ENCODE measurements around the gene MAN2A2. TPM values are rescaled to one million over a fixed set of nuclear protein-coding genes. Genes with fewer than 3 reads are reported as not detected.

MAN2A2 gene
- polyA plus RNA-seq, 3 donors, result 6.6 to 318 (median 7.3) TPM

DNA sequence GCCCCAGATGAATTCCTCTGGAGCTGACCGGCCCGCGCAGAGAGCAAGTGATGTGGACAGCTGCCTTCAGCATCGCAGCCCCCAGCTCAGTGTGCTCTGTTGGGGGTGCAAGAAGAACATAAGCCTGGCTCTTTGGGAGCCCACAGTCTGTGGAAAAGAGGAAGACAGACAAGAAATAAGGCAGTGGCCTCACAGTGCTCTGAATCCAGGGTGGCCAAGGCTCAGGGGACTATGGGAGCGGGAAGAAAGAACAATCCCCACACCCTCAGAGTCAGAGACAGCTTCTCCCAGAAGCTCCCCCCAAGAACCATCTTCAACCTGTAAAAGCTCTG lies 29.5 kb downstream of the MAN2A2 start:
- Mint-ChIP-seq H3K4me3 (peak overlapping the region in 1 of 2 donors; percentile 46), H3K27ac (peak overlapping the region; percentile 80 to 97 (median 89)), H3K9me3 (no peaks in the 10 kb centered on the region), H3K27me3 (ENCODE audit: low read depth in 3 of 3) (peaks cover 0 to 2% (median 0%) of the 10 kb centered on the region in 3 donors), H3K4me1 (peaks cover 53% of the 10 kb centered on the region), H3K36me3 (peaks cover 10% of the 10 kb centered on the region in 2 donors)
- Histone ChIP-seq H3K9me3 (replicated peaks in 1 of 2; ENCODE audit: control insufficient read depth in 1 of 2, insufficient read depth in 1 of 2, low read length in 2 of 2) (no peaks in the 10 kb centered on the region), H3K27ac (ENCODE audit: low read depth in 1 of 2, low read length in 2 of 2) (peak overlapping the region in 1 of 2 donors; percentile 81), H3K4me3 (replicated peaks in 1 of 3; ENCODE audit: low read depth in 2 of 3, low read length in 3 of 3) (peak overlapping the region in 2 of 3 experiments; percentile 51 to 81), H3K4me1 (ENCODE audit: control insufficient read depth in 1 of 2, insufficient read depth in 2 of 2, low read length in 2 of 2) (peaks cover 63 to 86% of the 10 kb centered on the region in 2 donors), H3K4me2 (replicated peaks; ENCODE audit: extremely low read depth, low read length, poor library complexity, severe bottlenecking) (peak overlapping the region; percentile 98), H3K79me2 (ENCODE audit: insufficient read depth, low read length) (peaks cover 35% of the 10 kb centered on the region), H3K27me3 (ENCODE audit: control insufficient read depth in 2 of 2, insufficient read depth in 2 of 2, low read length in 2 of 2) (no peaks in the 10 kb centered on the region), H2AFZ (ENCODE audit: insufficient read depth, low read depth, low read length, poor library complexity, severe bottlenecking) (peak overlapping the region; percentile 88), H4K20me1 (ENCODE audit: insufficient read depth, low read length) (no peaks in the 10 kb centered on the region), H3K36me3 (replicated peaks in 1 of 2; ENCODE audit: control insufficient read depth in 1 of 2, insufficient read depth in 2 of 2, low read length in 2 of 2) (no peaks in the 10 kb centered on the region), H3K9ac (ENCODE audit: insufficient read depth, low read length, poor library complexity, severe bottlenecking) (peak overlapping the region; percentile 77)
- intact Hi-C loops (cut with micrococcal nuclease), result loop anchor here in 1 of 2 donors (5.0 kb wide), 1 partner anchor 35 kb away; no protein-coding TSS in a partner anchor
- TF ChIP-seq, protein P1, sequence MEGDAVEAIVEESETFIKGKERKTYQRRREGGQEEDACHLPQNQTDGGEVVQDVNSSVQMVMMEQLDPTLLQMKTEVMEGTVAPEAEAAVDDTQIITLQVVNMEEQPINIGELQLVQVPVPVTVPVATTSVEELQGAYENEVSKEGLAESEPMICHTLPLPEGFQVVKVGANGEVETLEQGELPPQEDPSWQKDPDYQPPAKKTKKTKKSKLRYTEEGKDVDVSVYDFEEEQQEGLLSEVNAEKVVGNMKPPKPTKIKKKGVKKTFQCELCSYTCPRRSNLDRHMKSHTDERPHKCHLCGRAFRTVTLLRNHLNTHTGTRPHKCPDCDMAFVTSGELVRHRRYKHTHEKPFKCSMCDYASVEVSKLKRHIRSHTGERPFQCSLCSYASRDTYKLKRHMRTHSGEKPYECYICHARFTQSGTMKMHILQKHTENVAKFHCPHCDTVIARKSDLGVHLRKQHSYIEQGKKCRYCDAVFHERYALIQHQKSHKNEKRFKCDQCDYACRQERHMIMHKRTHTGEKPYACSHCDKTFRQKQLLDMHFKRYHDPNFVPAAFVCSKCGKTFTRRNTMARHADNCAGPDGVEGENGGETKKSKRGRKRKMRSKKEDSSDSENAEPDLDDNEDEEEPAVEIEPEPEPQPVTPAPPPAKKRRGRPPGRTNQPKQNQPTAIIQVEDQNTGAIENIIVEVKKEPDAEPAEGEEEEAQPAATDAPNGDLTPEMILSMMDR (IDR thresholded peaks at IDR 0.05), result peak; percentile 55
- DNase-seq, result no peak
- 0% methylated on average over 4 of the region's 5 CpGs for WGBS (ENCODE audit: insufficient coverage)

DNA sequence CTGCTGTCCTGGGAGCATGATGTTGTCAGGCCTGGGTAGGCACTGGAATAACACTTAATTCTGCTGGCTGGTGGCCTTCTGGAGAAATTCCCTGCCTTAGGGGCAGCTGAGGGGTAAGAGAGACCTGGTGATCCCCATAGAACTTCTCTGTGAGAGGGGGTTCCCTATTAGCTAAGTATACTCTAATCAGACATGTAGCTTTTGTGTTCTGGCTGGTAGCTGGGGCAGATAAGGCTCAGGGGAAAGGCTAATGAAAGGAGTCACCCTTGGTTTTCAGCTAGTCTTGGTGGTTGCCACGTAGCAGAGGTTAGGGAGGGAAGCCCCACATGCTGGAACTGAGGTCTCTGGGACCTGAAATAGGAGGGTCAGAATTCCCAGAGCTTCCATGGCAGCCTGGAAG lies 30.2 kb downstream of the MAN2A2 start:
- Mint-ChIP-seq H3K27me3 (ENCODE audit: low read depth in 3 of 3) (peaks cover 0 to 2% (median 0%) of the 10 kb centered on the region in 3 donors), H3K4me1 (peaks cover 50% of the 10 kb centered on the region), H3K4me3 (no peak overlapping the region), H3K27ac (peak overlapping the region in 3 of 7 donors; percentile 30 to 41 (median 40)), H3K9me3 (no peaks in the 10 kb centered on the region), H3K36me3 (peaks cover 11 to 14% of the 10 kb centered on the region in 2 donors)
- Histone ChIP-seq H3K9ac (ENCODE audit: insufficient read depth, low read length, poor library complexity, severe bottlenecking) (no peak overlapping the region), H3K27ac (ENCODE audit: low read depth in 1 of 2, low read length in 2 of 2) (no peak overlapping the region), H4K20me1 (ENCODE audit: insufficient read depth, low read length) (no peaks in the 10 kb centered on the region), H2AFZ (ENCODE audit: insufficient read depth, low read depth, low read length, poor library complexity, severe bottlenecking) (no peak overlapping the region), H3K36me3 (replicated peaks in 1 of 2; ENCODE audit: control insufficient read depth in 1 of 2, insufficient read depth in 2 of 2, low read length in 2 of 2) (peaks cover 0 to 5% of the 10 kb centered on the region in 2 donors), H3K9me3 (replicated peaks in 1 of 2; ENCODE audit: control insufficient read depth in 1 of 2, insufficient read depth in 1 of 2, low read length in 2 of 2) (no peaks in the 10 kb centered on the region), H3K4me1 (ENCODE audit: control insufficient read depth in 1 of 2, insufficient read depth in 2 of 2, low read length in 2 of 2) (peaks cover 57 to 79% of the 10 kb centered on the region in 2 donors), H3K79me2 (ENCODE audit: insufficient read depth, low read length) (peaks cover 35% of the 10 kb centered on the region), H3K4me2 (replicated peaks; ENCODE audit: extremely low read depth, low read length, poor library complexity, severe bottlenecking) (no peak overlapping the region), H3K4me3 (replicated peaks in 1 of 3; ENCODE audit: low read depth in 2 of 3, low read length in 3 of 3) (no peak overlapping the region), H3K27me3 (ENCODE audit: control insufficient read depth in 2 of 2, insufficient read depth in 2 of 2, low read length in 2 of 2) (no peaks in the 10 kb centered on the region)
- 91% methylated on average over 1 of the region's 1 CpG for WGBS (ENCODE audit: insufficient coverage)
- intact Hi-C loops (cut with micrococcal nuclease), result loop anchor here in 1 of 2 donors (5.0 kb wide), 1 partner anchor 36 kb away; no protein-coding TSS in a partner anchor
- peak in 1 of 3 donors; percentile 3 for DNase-seq
- TF ChIP-seq, protein P1 (IDR thresholded peaks at IDR 0.05), result no peak
